ENCODE data around the gene PTPRE.

PTPRE gene

GRCh38 chr10:127971101-127971946 lies 64.4 kb downstream of the PTPRE start:
- TF ChIP-seq, protein P1, sequence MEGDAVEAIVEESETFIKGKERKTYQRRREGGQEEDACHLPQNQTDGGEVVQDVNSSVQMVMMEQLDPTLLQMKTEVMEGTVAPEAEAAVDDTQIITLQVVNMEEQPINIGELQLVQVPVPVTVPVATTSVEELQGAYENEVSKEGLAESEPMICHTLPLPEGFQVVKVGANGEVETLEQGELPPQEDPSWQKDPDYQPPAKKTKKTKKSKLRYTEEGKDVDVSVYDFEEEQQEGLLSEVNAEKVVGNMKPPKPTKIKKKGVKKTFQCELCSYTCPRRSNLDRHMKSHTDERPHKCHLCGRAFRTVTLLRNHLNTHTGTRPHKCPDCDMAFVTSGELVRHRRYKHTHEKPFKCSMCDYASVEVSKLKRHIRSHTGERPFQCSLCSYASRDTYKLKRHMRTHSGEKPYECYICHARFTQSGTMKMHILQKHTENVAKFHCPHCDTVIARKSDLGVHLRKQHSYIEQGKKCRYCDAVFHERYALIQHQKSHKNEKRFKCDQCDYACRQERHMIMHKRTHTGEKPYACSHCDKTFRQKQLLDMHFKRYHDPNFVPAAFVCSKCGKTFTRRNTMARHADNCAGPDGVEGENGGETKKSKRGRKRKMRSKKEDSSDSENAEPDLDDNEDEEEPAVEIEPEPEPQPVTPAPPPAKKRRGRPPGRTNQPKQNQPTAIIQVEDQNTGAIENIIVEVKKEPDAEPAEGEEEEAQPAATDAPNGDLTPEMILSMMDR (conservative IDR thresholded peaks at IDR 0.05) = no peak
- no peak for TF ChIP-seq ZFX (IDR thresholded peaks at IDR 0.05)
- no peak overlapping the region for H3K27ac ChIP-seq

DNA sequence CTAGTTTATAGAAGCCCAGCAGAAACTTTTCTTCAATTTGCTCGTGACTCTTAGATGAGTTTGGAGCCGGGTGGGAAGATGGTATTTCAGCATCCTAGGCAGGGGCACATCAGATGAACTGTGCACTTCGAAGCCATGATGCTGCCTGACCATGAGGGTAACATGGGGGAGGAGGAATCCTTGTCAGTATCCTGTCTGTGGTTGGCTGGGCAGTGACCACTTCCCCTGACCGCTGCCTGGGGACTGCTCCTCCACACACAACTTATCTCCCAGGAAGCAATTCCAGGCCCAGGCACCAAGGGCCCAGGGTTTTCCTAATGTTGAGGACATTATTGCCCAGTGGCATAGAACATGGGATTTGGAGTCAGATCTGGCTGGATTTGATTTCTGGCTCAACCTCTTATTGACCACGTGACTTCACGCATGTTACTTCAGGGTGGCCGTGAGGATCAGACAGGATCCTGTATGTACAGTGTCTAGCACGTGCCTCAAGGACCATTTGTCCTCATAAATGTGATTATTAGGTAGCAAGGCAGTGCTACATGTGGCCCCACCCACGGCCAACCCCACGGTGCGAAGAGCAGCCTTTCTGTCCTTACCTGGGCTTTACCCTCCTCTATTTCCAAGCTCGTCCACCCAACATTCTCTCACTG lies 65.2 kb downstream of the PTPRE start:
- TF ChIP-seq, protein P1 (conservative IDR thresholded peaks at IDR 0.05) = no peak
- TF ChIP-seq ZFX (IDR thresholded peaks at IDR 0.05) = no peak
- H3K27ac ChIP-seq = no peak overlapping the region

GRCh38 chr10:127972751-127973357 lies 66.0 kb downstream of the PTPRE start:
- TF ChIP-seq ZFX (IDR thresholded peaks at IDR 0.05) = no peak
- TF ChIP-seq, protein P1 (conservative IDR thresholded peaks at IDR 0.05) = no peak
- no peak overlapping the region for H3K27ac ChIP-seq

DNA sequence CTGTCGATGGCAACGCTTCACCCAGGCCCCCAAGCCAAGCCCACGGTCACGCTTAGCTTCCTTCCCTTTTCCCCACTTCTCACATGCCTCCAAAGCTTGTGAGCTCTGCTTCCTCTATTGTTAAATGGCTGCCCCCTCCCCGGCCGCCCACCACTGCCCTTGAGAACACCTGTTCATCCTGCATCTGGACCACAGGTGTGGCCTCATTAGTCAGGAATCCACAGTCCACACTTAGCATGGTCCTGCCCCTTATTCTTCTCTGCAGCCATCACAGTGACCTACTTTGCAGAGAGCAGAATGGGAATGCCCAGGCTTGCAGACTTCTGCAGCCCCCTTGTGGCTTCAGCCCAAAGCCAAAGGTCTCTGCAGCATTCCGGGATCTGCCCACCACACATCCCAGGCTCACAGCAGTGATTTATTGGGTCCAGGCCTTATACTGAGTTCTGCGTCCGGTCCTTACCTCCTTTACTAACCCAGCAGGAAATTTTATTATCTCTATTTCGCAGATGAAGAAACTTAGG lies 66.9 kb downstream of the PTPRE start:
- no peak for TF ChIP-seq ZFX (IDR thresholded peaks at IDR 0.05)
- TF ChIP-seq, protein P1 (conservative IDR thresholded peaks at IDR 0.05) = no peak
- H3K27ac ChIP-seq = no peak overlapping the region

DNA sequence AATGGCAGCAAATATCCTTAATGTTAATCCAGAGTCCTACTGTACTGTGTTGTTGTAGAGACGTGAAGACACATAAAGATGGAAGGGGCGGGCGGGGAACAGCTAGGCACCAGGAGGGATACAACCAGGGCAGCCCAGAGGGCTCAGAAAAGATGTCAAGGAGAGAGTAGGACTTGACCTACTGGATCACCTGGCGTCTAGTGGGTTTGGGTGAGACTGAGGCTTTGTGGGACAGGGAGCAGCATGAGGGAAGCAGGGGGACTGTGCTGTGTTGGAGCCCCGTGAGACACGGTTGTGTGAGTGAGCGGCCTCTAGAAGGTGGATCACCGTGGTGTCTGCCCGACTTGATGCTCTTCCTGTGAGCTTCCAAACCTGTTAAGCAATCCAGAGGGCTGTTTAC lies 68.0 kb downstream of the PTPRE start:
- TF ChIP-seq, protein P1 (conservative IDR thresholded peaks at IDR 0.05) = no peak
- TF ChIP-seq ZFX (IDR thresholded peaks at IDR 0.05) = no peak
- no peak overlapping the region for H3K27ac ChIP-seq

GRCh38 chr10:127976286-127976685 lies 69.4 kb downstream of the PTPRE start:
- TF ChIP-seq, protein P1 (conservative IDR thresholded peaks at IDR 0.05) = no peak
- H3K27ac ChIP-seq = no peak overlapping the region

Measured in C4-2B (cell line).